HepG2 (cell line): ENCODE measurements around the gene SRC. TPM values are rescaled to one million over a fixed set of nuclear protein-coding genes. Genes with fewer than 3 reads are reported as not detected.

Experiments
- DNMT3B ChIP-seq: conservative IDR thresholded peaks from 2 replicates; pipeline ENCODE4 v1.6.1; 2016; ENCODE audit warnings: missing biosample characterization, control low read depth
- EP300 ChIP-seq, 3 experiments: sonication (generic) in 1 of 3; formaldehyde crosslinking in 1 of 3; IDR thresholded peaks; 2 replicates each; pipeline versions ENCODE4 v1.5.1 to v1.6.1; 2011 to 2020; ENCODE audit warnings: low read depth in 2 of 3, low read length in 2 of 3, borderline replicate concordance in 1 of 3, improper control_type of control experiment in 1 of 3, mild to moderate bottlenecking in 1 of 3, missing genetic modification reagents in 1 of 3, moderate library complexity in 1 of 3
- RFXANK ChIP-seq: IDR thresholded peaks from 2 replicates; pipeline ENCODE4 v1.6.1; 2016
- SATB2 ChIP-seq: sonication (generic); formaldehyde crosslinking; IDR thresholded peaks from 2 replicates; pipeline ENCODE4 v1.5.0; 2020; ENCODE audit warnings: missing genetic modification reagents
- SIN3A ChIP-seq: IDR thresholded peaks from 2 replicates; pipeline ENCODE4 v1.6.1; 2011; ENCODE audit warnings: low read depth, mild to moderate bottlenecking, control low read depth, low read length, borderline replicate concordance
- SRSF9 ChIP-seq: fragments of 200-400 bp; formaldehyde crosslinking; IDR thresholded peaks from 2 replicates; pipeline ENCODE4 v1.6.1; 2018; ENCODE audit warnings: borderline replicate concordance, mild to moderate bottlenecking, low read depth, low read length; ENCODE audit not compliant: insufficient read depth, poor library complexity, severe bottlenecking
- ZNF101 ChIP-seq: sonication (generic); formaldehyde crosslinking; IDR thresholded peaks from 2 replicates; pipeline ENCODE4 v1.4.0; 2020; ENCODE audit warnings: mild to moderate bottlenecking, low read depth, missing genetic modification reagents, borderline replicate concordance
- ZNF263 ChIP-seq: sonication (generic); formaldehyde crosslinking; IDR thresholded peaks from 2 replicates; pipeline ENCODE4 v1.4.0; 2020; ENCODE audit warnings: missing genetic modification reagents
- ZNF34 ChIP-seq: sonication (generic); formaldehyde crosslinking; IDR thresholded peaks from 2 replicates; pipeline ENCODE4 v1.4.0; 2020; ENCODE audit warnings: mild to moderate bottlenecking, missing genetic modification reagents, borderline replicate concordance
- ZNF350 ChIP-seq: sonication (generic); formaldehyde crosslinking; IDR thresholded peaks from 2 replicates; pipeline ENCODE4 v1.4.0; 2020; ENCODE audit warnings: mild to moderate bottlenecking, low read depth, missing genetic modification reagents, borderline replicate concordance
- ZNF550 ChIP-seq: sonication (generic); formaldehyde crosslinking; IDR thresholded peaks from 2 replicates; pipeline ENCODE4 v1.4.0; 2020; ENCODE audit warnings: mild to moderate bottlenecking, missing genetic modification reagents, borderline replicate concordance
- ZNF558 ChIP-seq: sonication (generic); formaldehyde crosslinking; IDR thresholded peaks from 2 replicates; pipeline ENCODE4 v1.9.0; 2022; ENCODE audit warnings: mild to moderate bottlenecking, missing genetic modification reagents, borderline replicate concordance
- ZZZ3 ChIP-seq: sonication (generic); formaldehyde crosslinking; IDR thresholded peaks from 2 replicates; pipeline ENCODE4 v1.4.0; 2020; ENCODE audit warnings: missing genetic modification reagents, mild to moderate bottlenecking, borderline replicate concordance
- polyA plus RNA-seq, 8 experiments: library from polyadenylated mRNA; depleted of rRNA in 3 of 8; stranded (reverse) in 7 of 8; unstranded in 1 of 8; fragments of >200 nt; fragmentation: Illumina TruSeq in 4 of 8; extraction: Trizol in 4 of 8; gene quantifications; 2 replicates each; pipeline versions ENCODE4 v1.2.1 to v1.2.3, GENCODE V29; 2011 to 2016; ENCODE audit warnings: low read depth in 4 of 8, missing spikeins in 1 of 8, mixed read lengths in 1 of 8; ENCODE audit not compliant: insufficient read depth in 1 of 8
- total RNA-seq, 5 experiments: library from RNA; depleted of rRNA; stranded (reverse); fragments of >200 nt; fragmentation: Illumina TruSeq; extraction: Trizol; gene quantifications; 2 replicates each; pipeline ENCODE4 v1.2.3, GENCODE V29; 2016; ENCODE audit warnings: low read depth in 1 of 5
- TF ChIP-seq, protein P1 (sequence below): sonication (generic); formaldehyde crosslinking; IDR thresholded peaks from 2 replicates; pipeline ENCODE4 v1.8.0; 2022; ENCODE audit warnings: missing genetic modification reagents, mild to moderate bottlenecking, moderate library complexity, borderline replicate concordance
- TF ChIP-seq, protein P2 (sequence below): sonication (generic); formaldehyde crosslinking; IDR thresholded peaks from 2 replicates; pipeline ENCODE4 v1.4.0; 2020; ENCODE audit warnings: missing genetic modification reagents, borderline replicate concordance
- TF ChIP-seq, protein P3 (sequence below): sonication (generic); formaldehyde crosslinking; IDR thresholded peaks from 2 replicates; pipeline ENCODE4 v1.4.0; 2020; ENCODE audit warnings: missing genetic modification reagents

SRC gene
- total and polyA plus RNA-seq, 2 of the 13 experiments (the other 11 are each of a cell fraction or from before 2014, with no cell fraction given), result 54.7 to 192 TPM

DNA sequence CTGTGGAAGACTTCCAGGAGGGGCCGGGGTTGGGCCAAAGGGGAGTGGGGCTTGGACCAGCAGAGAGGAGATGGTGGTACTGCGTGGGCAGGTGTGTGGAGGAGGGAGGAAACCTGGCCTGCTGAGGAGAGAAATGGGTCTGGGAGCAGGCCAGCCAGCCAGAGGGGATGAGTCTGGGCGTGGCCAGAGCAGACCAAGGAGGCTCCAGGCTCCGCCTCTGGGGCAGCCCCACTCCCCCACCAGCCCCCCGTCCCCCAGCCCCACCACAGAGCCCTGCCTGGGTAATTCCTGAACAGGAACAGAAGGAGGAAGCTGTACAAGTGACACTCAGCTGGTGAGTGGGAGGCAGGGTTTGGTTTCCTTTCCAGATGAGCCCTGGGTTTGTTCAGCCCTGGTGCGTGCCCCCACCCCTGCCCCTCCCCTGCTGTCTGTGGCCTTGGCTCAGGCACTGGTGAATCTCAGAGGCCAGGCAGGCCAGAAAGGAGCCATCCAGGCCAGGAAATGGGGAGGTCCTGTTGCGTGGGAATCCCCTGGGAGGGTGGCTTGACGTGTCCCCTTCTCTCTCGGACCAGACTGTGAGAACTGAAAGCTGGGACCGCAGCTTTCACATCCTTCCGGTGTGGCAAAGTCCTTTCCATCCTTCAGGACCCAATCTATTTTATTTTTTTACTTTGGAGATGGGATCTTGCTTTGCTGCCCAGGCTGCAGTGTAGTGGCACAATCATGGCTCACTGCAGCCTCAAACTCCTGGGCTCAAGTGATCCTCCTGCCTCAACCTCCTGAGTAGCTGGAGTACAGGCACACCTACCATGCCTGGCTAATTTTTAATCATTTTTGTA, 9.4 kb upstream of the SRC start (continued):
- TF ChIP-seq ZNF550, result peak; percentile 5; the same call in 1 of the 2 replicates
- 0 out of 2 replicates have a peak, but pooled peaks have one; percentile 6 for TF ChIP-seq DNMT3B (CRISPR knock-in tag)
- peak; percentile 76 for TF ChIP-seq ZNF263
- TF ChIP-seq SIN3A, result peak; percentile 85; the same call in 1 of the 2 replicates
- TF ChIP-seq, protein P1, sequence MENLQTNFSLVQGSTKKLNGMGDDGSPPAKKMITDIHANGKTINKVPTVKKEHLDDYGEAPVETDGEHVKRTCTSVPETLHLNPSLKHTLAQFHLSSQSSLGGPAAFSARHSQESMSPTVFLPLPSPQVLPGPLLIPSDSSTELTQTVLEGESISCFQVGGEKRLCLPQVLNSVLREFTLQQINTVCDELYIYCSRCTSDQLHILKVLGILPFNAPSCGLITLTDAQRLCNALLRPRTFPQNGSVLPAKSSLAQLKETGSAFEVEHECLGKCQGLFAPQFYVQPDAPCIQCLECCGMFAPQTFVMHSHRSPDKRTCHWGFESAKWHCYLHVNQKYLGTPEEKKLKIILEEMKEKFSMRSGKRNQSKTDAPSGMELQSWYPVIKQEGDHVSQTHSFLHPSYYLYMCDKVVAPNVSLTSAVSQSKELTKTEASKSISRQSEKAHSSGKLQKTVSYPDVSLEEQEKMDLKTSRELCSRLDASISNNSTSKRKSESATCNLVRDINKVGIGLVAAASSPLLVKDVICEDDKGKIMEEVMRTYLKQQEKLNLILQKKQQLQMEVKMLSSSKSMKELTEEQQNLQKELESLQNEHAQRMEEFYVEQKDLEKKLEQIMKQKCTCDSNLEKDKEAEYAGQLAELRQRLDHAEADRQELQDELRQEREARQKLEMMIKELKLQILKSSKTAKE (CRISPR knock-in tag), result peak; percentile 45; the same call in 1 of the 2 replicates
- TF ChIP-seq ZNF34, result peak; percentile 53; the same call in 1 of the 2 replicates
- TF ChIP-seq, protein P2, sequence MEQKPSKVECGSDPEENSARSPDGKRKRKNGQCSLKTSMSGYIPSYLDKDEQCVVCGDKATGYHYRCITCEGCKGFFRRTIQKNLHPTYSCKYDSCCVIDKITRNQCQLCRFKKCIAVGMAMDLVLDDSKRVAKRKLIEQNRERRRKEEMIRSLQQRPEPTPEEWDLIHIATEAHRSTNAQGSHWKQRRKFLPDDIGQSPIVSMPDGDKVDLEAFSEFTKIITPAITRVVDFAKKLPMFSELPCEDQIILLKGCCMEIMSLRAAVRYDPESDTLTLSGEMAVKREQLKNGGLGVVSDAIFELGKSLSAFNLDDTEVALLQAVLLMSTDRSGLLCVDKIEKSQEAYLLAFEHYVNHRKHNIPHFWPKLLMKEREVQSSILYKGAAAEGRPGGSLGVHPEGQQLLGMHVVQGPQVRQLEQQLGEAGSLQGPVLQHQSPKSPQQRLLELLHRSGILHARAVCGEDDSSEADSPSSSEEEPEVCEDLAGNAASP, result no peak
- TF ChIP-seq EP300 (IDR thresholded peaks at IDR 0.05; ENCODE audit: low read depth in 2 of 2, low read length in 2 of 2), result no peak
- no peak for TF ChIP-seq EP300 (CRISPR knock-in tag; IDR thresholded peaks at IDR 0.05; ENCODE audit: borderline replicate concordance)
- 0 out of 2 replicates have a peak, but pooled peaks have one; percentile 5 for TF ChIP-seq ZNF558 (CRISPR knock-in tag)
- TF ChIP-seq SATB2 (CRISPR knock-in tag), result peak; percentile 9; the same call in 1 of the 2 replicates
- TF ChIP-seq RFXANK, result no peak
- 0 out of 2 replicates have a peak, but pooled peaks have one; percentile 39 for TF ChIP-seq ZZZ3 (CRISPR knock-in tag)
- TF ChIP-seq, protein P3, sequence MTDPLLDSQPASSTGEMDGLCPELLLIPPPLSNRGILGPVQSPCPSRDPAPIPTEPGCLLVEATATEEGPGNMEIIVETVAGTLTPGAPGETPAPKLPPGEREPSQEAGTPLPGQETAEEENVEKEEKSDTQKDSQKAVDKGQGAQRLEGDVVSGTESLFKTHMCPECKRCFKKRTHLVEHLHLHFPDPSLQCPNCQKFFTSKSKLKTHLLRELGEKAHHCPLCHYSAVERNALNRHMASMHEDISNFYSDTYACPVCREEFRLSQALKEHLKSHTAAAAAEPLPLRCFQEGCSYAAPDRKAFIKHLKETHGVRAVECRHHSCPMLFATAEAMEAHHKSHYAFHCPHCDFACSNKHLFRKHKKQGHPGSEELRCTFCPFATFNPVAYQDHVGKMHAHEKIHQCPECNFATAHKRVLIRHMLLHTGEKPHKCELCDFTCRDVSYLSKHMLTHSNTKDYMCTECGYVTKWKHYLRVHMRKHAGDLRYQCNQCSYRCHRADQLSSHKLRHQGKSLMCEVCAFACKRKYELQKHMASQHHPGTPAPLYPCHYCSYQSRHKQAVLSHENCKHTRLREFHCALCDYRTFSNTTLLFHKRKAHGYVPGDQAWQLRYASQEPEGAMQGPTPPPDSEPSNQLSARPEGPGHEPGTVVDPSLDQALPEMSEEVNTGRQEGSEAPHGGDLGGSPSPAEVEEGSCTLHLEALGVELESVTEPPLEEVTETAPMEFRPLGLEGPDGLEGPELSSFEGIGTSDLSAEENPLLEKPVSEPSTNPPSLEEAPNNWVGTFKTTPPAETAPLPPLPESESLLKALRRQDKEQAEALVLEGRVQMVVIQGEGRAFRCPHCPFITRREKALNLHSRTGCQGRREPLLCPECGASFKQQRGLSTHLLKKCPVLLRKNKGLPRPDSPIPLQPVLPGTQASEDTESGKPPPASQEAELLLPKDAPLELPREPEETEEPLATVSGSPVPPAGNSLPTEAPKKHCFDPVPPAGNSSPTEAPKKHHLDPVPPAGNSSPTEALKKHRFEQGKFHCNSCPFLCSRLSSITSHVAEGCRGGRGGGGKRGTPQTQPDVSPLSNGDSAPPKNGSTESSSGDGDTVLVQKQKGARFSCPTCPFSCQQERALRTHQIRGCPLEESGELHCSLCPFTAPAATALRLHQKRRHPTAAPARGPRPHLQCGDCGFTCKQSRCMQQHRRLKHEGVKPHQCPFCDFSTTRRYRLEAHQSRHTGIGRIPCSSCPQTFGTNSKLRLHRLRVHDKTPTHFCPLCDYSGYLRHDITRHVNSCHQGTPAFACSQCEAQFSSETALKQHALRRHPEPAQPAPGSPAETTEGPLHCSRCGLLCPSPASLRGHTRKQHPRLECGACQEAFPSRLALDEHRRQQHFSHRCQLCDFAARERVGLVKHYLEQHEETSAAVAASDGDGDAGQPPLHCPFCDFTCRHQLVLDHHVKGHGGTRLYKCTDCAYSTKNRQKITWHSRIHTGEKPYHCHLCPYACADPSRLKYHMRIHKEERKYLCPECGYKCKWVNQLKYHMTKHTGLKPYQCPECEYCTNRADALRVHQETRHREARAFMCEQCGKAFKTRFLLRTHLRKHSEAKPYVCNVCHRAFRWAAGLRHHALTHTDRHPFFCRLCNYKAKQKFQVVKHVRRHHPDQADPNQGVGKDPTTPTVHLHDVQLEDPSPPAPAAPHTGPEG (CRISPR knock-in tag), result peak; percentile 41; the same call in 1 of the 2 replicates
- TF ChIP-seq ZNF350, result no peak
- no peak for TF ChIP-seq SRSF9
- no peak for TF ChIP-seq ZNF101
